Stomach (tissue), 9 donors: ENCODE data around the gene AFF4. TPM values are rescaled to one million over a fixed set of nuclear protein-coding genes. Genes with fewer than 3 reads are reported as not detected.

Experiments
- DNase-seq, 2 donors: peaks; one replicate each; pipeline versions ENCODE4 v3.0.0 to v3.0.0-alpha.2; 2013 to 2019
- H3K27ac ChIP-seq, 5 donors: fragments of 200-600 bp in 4 of 5; sonication (generic) in 4 of 5; one replicate each; pipeline ENCODE4 v1.5.1; 2013 to 2019; ENCODE audit warnings: mild to moderate bottlenecking in 1 of 5, moderate library complexity in 1 of 5
- H3K27me3 ChIP-seq, 3 donors: fragments of 200-600 bp; sonication (generic); one replicate each; pipeline ENCODE4 v1.5.1; 2017 to 2019; ENCODE audit warnings: mixed run types in 1 of 3
- H3K36me3 ChIP-seq, 4 donors: fragments of 200-600 bp; sonication (generic); 1 replicate in 3 of 4; 2 replicates in 1 of 4; pipeline ENCODE4 v1.5.1; 2016 to 2019
- H3K4me1 ChIP-seq, 4 donors: fragments of 200-600 bp; sonication (generic); one replicate each; pipeline ENCODE4 v1.5.1; 2016 to 2019
- H3K4me3 ChIP-seq, 4 donors: fragments of 200-600 bp; sonication (generic) in 3 of 4; one replicate each; pipeline ENCODE4 v1.5.1; 2016 to 2019; ENCODE audit warnings: mild to moderate bottlenecking in 1 of 4
- H3K9me3 ChIP-seq, 4 donors: fragments of 200-600 bp; sonication (generic); one replicate each; pipeline ENCODE4 v1.5.1; 2016 to 2019
- CTCF ChIP-seq, 7 experiments: fragments of 450-650 bp in 4 of 7; fragments of 200-600 bp in 3 of 7; sonication (generic) in 3 of 7; IDR thresholded peaks; one replicate each; pipeline ENCODE4 v1.5.1; 2016 to 2019; ENCODE audit warnings: antibody characterized with exemption in 7 of 7, control low read depth in 2 of 7, mild to moderate bottlenecking in 1 of 7
- EP300 ChIP-seq: sonication (generic); formaldehyde crosslinking; IDR thresholded peaks from one replicate; pipeline ENCODE4 v1.6.1; 2017; ENCODE audit warnings: antibody characterized with exemption
- POLR2A ChIP-seq, 4 donors: fragments of 450-650 bp; IDR thresholded peaks; one replicate each; pipeline ENCODE4 v1.6.1; 2016; ENCODE audit warnings: antibody characterized with exemption in 4 of 4, control low read depth in 2 of 4, mild to moderate bottlenecking in 1 of 4, moderate library complexity in 1 of 4
- POLR2AphosphoS5 ChIP-seq, 3 donors: sonication (generic); formaldehyde crosslinking; IDR thresholded peaks; one replicate each; pipeline ENCODE4 v1.6.1; 2016; ENCODE audit warnings: antibody characterized with exemption in 3 of 3
- WGBS, 5 donors: extraction: QIAGEN DNeasy Blood & Tissue Kit in 3 of 5; methylation state at CpG; one replicate each; pipeline versions ENCODE4 v1.1.5 to v1.1.7; 2013 to 2018; 5-methylcytosine and 5-hydroxymethylcytosine counted together
- intact Hi-C: fragments of 100-400 bp; cut with DNase I; formaldehyde crosslinking; loops from one replicate; pipeline ENCODE4 v1.15.1; 2023; ENCODE audit warnings: low total_unique reads
- polyA plus RNA-seq, 3 donors: library from polyadenylated mRNA; stranded (reverse); fragments of 200-250 nt; gene quantifications; one replicate each; pipeline ENCODE4 v1.2.3, GENCODE V29; 2013
- total RNA-seq, 5 donors: library from RNA; depleted of rRNA; stranded (reverse); fragments of >200 nt; gene quantifications; one replicate each; pipeline versions ENCODE4 v1.1.0 to v1.2.3, GENCODE V29; 2014 to 2016
- donor health status: healthy with polysubstance abuse.
- donor health status: Bipolar disorder and iron deficiency.
- donor health status: healthy.

The AFF4 gene
- total and polyA plus RNA-seq, 8 donors = 7.0 to 133 (median 50.9) TPM

DNA sequence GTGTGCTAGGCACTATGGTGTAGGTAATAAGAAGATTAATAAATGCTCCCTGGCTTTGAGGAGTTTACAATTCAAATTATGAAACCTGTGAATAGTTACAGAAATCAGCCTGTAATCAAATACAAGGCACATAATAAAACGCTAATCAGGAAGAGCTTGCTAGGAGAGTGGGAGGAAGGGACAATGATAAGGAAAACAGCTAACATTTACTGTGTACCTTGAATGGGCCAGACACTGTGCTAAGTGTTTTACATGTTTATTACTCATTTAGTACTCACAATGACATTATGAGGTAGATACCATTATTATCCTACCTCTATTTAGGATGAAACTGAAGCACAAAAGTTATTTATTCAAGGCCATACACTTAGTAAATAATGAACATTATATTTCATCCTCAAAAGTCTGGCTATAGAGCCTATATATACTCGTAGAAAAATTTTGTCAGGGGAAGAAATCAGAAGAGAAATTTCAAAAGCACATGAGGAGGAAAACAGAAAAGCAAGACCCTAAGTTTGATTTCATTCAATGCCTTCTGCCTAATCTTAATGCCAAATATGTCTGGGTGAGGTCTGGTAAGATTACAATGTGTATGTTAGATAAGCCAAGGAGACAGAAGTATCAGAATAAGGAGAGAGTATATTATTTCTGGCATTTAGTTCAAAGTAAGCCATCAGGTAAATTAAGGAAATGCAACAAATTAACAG, 35.9 kb downstream of the AFF4 start:
- no peak for DNase-seq
- H3K27ac ChIP-seq = no peak overlapping the region
- intact Hi-C loops = no loop called here
- no peaks in the 10 kb centered on the region for H3K27me3 ChIP-seq
- peaks cover 44 to 90% (median 86%) of the 10 kb centered on the region in 4 donors for H3K36me3 ChIP-seq
- no peak for TF ChIP-seq POLR2AphosphoS5 (IDR thresholded peaks at IDR 0.05)
- no peak for TF ChIP-seq CTCF (IDR thresholded peaks at IDR 0.05)
- TF ChIP-seq POLR2A (IDR thresholded peaks at IDR 0.05) = no peak
- TF ChIP-seq EP300 = no peak
- WGBS, 5 donors = 26 to 62% (median 44%) methylated on average over 2 of the region's 2 CpGs
- H3K4me3 ChIP-seq = no peak overlapping the region
- H3K9me3 ChIP-seq = no peaks in the 10 kb centered on the region
- H3K4me1 ChIP-seq = peaks cover 13 to 44% (median 27%) of the 10 kb centered on the region in 4 donors

GRCh38 chr5:132926437-132926836, 37.0 kb downstream of the AFF4 start:
- no peaks in the 10 kb centered on the region for H3K9me3 ChIP-seq
- no peaks in the 10 kb centered on the region for H3K27me3 ChIP-seq
- H3K27ac ChIP-seq = no peak overlapping the region
- WGBS, 5 donors = 87 to 100% (median 96%) methylated on average over 4 of the region's 4 CpGs
- H3K4me1 ChIP-seq = peaks cover 13 to 44% (median 27%) of the 10 kb centered on the region in 4 donors
- H3K4me3 ChIP-seq = no peak overlapping the region
- intact Hi-C loops = no loop called here
- peak in 1 of 2 donors; percentile 6 for DNase-seq
- H3K36me3 ChIP-seq = peaks cover 48 to 90% (median 86%) of the 10 kb centered on the region in 4 donors
- TF ChIP-seq EP300 (no peak), CTCF (IDR thresholded peaks at IDR 0.05) (no peak), POLR2AphosphoS5 (IDR thresholded peaks at IDR 0.05) (no peak), POLR2A (IDR thresholded peaks at IDR 0.05) (no peak)

GRCh38 chr5:132916086-132916485, 47.3 kb downstream of the AFF4 start:
- Histone ChIP-seq H3K4me3 (no peak overlapping the region), H3K9me3 (no peaks in the 10 kb centered on the region), H3K36me3 (peaks cover 27 to 88% (median 76%) of the 10 kb centered on the region in 4 donors), H3K27me3 (no peaks in the 10 kb centered on the region), H3K27ac (peak overlapping the region in 1 of 5 donors; percentile 8), H3K4me1 (peaks cover 0 to 17% (median 3%) of the 10 kb centered on the region in 4 donors)
- 93 to 100% (median 97%) methylated on average over 3 of the region's 3 CpGs for WGBS, 5 donors
- DNase-seq = no peak
- intact Hi-C loops = no loop called here
- no peak for TF ChIP-seq EP300
- no peak for TF ChIP-seq POLR2AphosphoS5 (IDR thresholded peaks at IDR 0.05)
- no peak for TF ChIP-seq POLR2A (IDR thresholded peaks at IDR 0.05)
- no peak for TF ChIP-seq CTCF (IDR thresholded peaks at IDR 0.05)

DNA sequence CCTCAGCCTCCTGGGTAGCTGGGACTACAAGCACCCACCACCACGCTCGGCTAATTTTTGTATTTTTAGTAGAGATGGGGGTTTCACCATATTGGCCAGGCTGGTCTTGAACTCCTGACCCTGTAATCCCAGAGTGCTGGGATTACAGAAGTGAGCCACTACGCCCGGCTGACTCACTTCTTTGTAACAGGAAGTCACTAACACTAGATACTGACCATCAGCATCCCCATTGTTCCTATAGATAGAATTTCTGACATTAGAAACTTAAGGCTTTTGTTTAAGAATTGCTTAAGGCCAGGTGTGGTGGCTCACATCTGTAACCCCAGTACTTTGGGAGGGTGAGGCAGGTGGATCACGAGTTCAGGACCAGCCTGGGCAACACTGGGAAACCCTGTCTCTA, 47.8 kb downstream of the AFF4 start:
- 79 to 93% (median 87%) methylated on average over 5 of the region's 5 CpGs for WGBS, 5 donors
- DNase-seq = no peak
- H3K9me3 ChIP-seq = no peaks in the 10 kb centered on the region
- intact Hi-C loops = no loop called here
- peak overlapping the region in 1 of 5 donors; percentile 8 for H3K27ac ChIP-seq
- TF ChIP-seq POLR2AphosphoS5 (IDR thresholded peaks at IDR 0.05) (no peak), POLR2A (IDR thresholded peaks at IDR 0.05) (no peak), EP300 (no peak), CTCF (IDR thresholded peaks at IDR 0.05) (no peak)
- H3K36me3 ChIP-seq = peaks cover 27 to 86% (median 74%) of the 10 kb centered on the region in 4 donors
- peaks cover 0 to 13% (median 3%) of the 10 kb centered on the region in 4 donors for H3K4me1 ChIP-seq
- no peaks in the 10 kb centered on the region for H3K27me3 ChIP-seq
- H3K4me3 ChIP-seq = no peak overlapping the region
